Measurements from ENCODE around the gene RAMP3.

Gene RAMP3

GRCh38 chr7:45219801-45220435 is 62.3 kb downstream of the RAMP3 start:
- TF ChIP-seq USF1 (IDR thresholded peaks at IDR 0.05), result no peak
- no peak for TF ChIP-seq FOXM1 (IDR thresholded peaks at IDR 0.05; ENCODE audit: borderline replicate concordance, low read depth)
- no peak for TF ChIP-seq NFIC (IDR thresholded peaks at IDR 0.05)
- no peak for TF ChIP-seq TCF12 (IDR thresholded peaks at IDR 0.05; ENCODE audit: low read depth)
- TF ChIP-seq TAF1 (IDR thresholded peaks at IDR 0.05; ENCODE audit: low read depth), result no peak

GRCh38 chr7:45220846-45221618 is 63.4 kb downstream of the RAMP3 start:
- TF ChIP-seq NFIC (IDR thresholded peaks at IDR 0.05) (no peak), TEAD4 (IDR thresholded peaks at IDR 0.05) (no peak), TAF1 (IDR thresholded peaks at IDR 0.05; ENCODE audit: low read depth) (no peak), RAD21 (IDR thresholded peaks at IDR 0.05; ENCODE audit: low read depth) (no peak), CREB1 (IDR thresholded peaks at IDR 0.05; ENCODE audit: low read depth) (no peak), FOXM1 (IDR thresholded peaks at IDR 0.05; ENCODE audit: borderline replicate concordance, low read depth) (no peak), ZBTB7A (IDR thresholded peaks at IDR 0.05; ENCODE audit: low read depth) (no peak), CEBPB (IDR thresholded peaks at IDR 0.05) (no peak), YY1 (IDR thresholded peaks at IDR 0.05; ENCODE audit: low read depth) (no peak), MAX (IDR thresholded peaks at IDR 0.05) (no peak)

GRCh38 chr7:45221896-45222604 is 64.5 kb downstream of the RAMP3 start:
- TF ChIP-seq CREB1 (IDR thresholded peaks at IDR 0.05; ENCODE audit: low read depth) (no peak), USF1 (IDR thresholded peaks at IDR 0.05) (no peak), ZBTB7A (IDR thresholded peaks at IDR 0.05; ENCODE audit: low read depth) (no peak)
- TF ChIP-seq, protein P1, sequence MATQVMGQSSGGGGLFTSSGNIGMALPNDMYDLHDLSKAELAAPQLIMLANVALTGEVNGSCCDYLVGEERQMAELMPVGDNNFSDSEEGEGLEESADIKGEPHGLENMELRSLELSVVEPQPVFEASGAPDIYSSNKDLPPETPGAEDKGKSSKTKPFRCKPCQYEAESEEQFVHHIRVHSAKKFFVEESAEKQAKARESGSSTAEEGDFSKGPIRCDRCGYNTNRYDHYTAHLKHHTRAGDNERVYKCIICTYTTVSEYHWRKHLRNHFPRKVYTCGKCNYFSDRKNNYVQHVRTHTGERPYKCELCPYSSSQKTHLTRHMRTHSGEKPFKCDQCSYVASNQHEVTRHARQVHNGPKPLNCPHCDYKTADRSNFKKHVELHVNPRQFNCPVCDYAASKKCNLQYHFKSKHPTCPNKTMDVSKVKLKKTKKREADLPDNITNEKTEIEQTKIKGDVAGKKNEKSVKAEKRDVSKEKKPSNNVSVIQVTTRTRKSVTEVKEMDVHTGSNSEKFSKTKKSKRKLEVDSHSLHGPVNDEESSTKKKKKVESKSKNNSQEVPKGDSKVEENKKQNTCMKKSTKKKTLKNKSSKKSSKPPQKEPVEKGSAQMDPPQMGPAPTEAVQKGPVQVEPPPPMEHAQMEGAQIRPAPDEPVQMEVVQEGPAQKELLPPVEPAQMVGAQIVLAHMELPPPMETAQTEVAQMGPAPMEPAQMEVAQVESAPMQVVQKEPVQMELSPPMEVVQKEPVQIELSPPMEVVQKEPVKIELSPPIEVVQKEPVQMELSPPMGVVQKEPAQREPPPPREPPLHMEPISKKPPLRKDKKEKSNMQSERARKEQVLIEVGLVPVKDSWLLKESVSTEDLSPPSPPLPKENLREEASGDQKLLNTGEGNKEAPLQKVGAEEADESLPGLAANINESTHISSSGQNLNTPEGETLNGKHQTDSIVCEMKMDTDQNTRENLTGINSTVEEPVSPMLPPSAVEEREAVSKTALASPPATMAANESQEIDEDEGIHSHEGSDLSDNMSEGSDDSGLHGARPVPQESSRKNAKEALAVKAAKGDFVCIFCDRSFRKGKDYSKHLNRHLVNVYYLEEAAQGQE (IDR thresholded peaks at IDR 0.05; ENCODE audit: low read depth), result no peak

GRCh38 chr7:45223078-45223477 is 65.5 kb downstream of the RAMP3 start:
- TF ChIP-seq CREB1 (IDR thresholded peaks at IDR 0.05; ENCODE audit: low read depth) (no peak), MAX (IDR thresholded peaks at IDR 0.05) (no peak)

- TF ChIP-seq CEBPB (IDR thresholded peaks at IDR 0.05) (no peak), EP300 (IDR thresholded peaks at IDR 0.05; ENCODE audit: borderline replicate concordance) (no peak)
Measured at GRCh38 chr7:45223728-45224630, 66.4 kb downstream of the RAMP3 start.

DNA sequence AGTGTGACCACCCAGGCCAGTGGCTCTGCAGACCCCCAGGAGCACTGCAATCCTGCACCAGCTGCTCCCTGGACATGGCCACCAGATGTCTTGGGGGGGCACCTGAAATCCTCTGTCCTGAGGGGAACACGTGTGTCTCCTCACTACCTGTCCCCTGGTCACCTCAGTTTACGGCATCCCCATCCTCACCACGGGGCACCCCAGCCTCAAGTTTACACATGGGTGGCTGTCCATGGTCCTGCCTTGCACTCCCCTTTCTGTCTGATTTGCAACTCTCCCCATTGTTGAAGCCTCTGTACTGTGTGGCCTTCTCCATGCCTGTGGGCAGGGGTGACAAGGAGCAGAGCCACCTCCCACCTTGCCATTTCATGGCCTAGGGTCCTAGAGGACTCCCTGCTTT is 67.2 kb downstream of the RAMP3 start:
- TF ChIP-seq, protein P1 (IDR thresholded peaks at IDR 0.05; ENCODE audit: low read depth), result peak; percentile 91
- TF ChIP-seq CREB1 (IDR thresholded peaks at IDR 0.05; ENCODE audit: low read depth), result no peak
- no peak for TF ChIP-seq EP300 (IDR thresholded peaks at IDR 0.05; ENCODE audit: borderline replicate concordance)
- TF ChIP-seq TAF1 (IDR thresholded peaks at IDR 0.05; ENCODE audit: low read depth), result no peak
- no peak for TF ChIP-seq TCF12 (IDR thresholded peaks at IDR 0.05; ENCODE audit: low read depth)
